Activated CD4-positive, alpha-beta T cell treated with anti-CD3 and anti-CD28 coated beads for 24 hours (primary cell): Measurements from ENCODE around the gene RHOBTB3.
A peak's percentile ranks its signal among the peaks of the same experiment; 100 is the strongest.
"Not testable (repeated sequence)": the region's sequence is repeated elsewhere in the genome, so short reads cannot be mapped to it uniquely, and the experiment has no call there.

Source experiments
- DNase-seq, 2 donors: peaks; one replicate each; pipeline ENCODE4 v3.0.0-alpha.2; 2020; ENCODE audit warnings: low read depth in 2 of 2

RHOBTB3 gene

GRCh38 chr5:95730730-95731570, at the start of gene RHOBTB3:
TSS of gene RHOBTB3 (plus strand) at chr5:95731336. CDS start at chr5:95731683, 347 bp downstream.
- peak; percentile 10 to 23 for DNase-seq

- DNase-seq = no peak
Measured at GRCh38 chr5:95682891-95683290, 48.2 kb upstream of the RHOBTB3 start, which contains the start of gene SPATA9. TSS of gene SPATA9 (minus strand) at chr5:95682991. CDS start at chr5:95682854, 137 bp downstream.

DNA sequence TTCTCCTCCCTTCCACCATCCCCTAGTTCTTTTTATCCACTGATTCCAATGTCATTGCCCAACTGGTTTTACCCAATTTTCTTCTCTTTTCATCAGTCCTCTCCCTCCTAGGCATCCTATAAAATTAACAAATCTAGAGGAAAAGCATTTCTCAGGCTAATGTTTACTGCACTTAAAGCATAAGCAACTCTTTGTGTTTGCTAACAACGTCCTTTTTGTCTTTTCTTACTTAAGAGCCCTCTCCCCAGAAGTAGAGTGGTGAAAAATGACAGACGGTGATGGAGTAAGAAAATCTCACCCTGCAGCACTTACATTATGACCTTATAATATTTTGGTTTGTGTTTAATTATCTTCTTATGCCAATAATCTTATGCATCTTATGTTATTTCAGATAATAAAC, 46.8 kb upstream of the RHOBTB3 start:
- no peak for DNase-seq

DNA sequence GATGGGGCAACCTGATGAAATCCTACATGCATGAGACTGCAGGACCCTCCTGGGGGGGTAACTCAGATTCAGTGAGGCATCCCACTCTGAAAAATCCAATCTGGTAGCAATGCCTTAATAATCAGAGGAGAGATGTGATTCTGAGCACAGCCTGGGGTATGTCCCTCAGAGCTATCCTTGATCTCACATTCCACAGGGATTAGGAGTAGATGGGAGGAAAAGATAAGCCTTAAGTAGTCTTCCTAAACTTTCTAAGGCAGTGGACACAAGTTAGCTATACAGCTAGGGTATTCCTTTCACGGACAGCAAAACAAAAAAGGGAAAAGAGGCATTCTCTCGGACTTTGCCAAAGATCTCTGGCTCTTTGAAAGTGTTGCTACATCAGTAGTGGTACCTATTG, 44.5 kb upstream of the RHOBTB3 start:
- no peak for DNase-seq

- DNase-seq = no peak
Measured at GRCh38 chr5:95689680-95690079, 41.5 kb upstream of the RHOBTB3 start.

- no peak for DNase-seq
Measured at GRCh38 chr5:95690333-95690732, 40.8 kb upstream of the RHOBTB3 start.

DNA sequence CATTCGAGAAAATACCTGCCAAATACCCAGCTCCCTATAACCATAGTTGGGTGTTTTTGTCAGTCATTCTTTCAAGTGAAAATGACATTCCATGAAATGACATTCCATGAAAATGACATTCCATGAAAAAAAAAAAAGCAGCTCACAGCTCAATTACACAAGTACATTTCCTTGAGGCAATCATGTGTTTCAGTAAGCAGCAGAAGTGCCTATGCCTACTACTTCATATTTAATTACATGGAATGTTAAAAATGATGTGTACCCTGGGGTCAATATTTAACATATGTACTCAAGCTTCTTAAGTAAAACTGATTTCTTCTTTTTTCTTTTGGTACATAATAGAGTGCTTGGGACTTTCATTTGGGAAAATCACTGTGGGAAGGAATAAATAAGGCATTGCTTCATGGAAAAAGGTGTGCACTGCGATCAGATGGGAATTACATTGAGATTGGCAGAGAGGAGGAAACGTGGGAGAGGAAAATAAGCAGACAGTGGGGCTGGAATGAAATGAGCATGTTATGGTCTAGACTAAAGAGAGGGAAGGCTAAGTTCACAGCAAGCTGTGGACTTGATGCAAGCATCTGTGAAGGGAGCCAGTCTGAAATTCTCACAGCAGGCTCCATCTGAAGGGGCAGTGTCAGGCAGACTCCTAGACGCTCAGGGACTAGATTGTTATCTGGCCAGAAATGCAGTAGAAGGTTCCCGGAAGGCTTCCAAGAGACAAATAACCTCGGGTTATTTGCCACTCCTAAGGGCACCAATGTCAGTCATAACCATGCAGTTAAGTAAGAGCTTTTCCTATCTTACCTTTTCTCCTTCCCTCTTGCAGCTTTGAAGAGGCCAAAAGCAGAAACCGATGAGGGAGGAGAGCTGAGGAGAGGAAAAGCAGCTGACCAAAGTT, 33.1 kb upstream of the RHOBTB3 start:
- no peak for DNase-seq

- no peak for DNase-seq
Measured at GRCh38 chr5:95699337-95699736, 31.8 kb upstream of the RHOBTB3 start.

DNA sequence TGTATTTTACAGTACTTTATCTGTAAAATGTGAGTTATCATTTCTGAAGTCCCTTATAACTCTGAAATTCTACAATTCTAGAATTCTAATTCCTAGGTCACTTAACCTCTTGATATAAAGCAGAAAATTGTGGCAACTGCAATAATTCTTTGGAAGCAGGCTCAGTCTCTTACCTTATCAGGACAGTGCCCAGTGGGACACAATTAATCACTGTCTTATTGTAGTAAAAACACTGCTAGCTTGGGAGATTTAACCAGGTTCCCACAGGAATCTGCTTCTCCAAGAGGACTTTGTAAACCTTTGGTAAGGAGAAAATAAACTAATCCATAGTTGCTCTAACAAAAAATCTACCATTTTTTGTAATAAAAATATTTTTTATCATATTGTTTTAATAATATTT, 30.1 kb upstream of the RHOBTB3 start:
- DNase-seq = no peak

- DNase-seq = no peak
Measured at GRCh38 chr5:95704150-95704549, 27.0 kb upstream of the RHOBTB3 start.

- DNase-seq = not testable (repeated sequence)
Measured at GRCh38 chr5:95706196-95706595, 24.9 kb upstream of the RHOBTB3 start.

DNA sequence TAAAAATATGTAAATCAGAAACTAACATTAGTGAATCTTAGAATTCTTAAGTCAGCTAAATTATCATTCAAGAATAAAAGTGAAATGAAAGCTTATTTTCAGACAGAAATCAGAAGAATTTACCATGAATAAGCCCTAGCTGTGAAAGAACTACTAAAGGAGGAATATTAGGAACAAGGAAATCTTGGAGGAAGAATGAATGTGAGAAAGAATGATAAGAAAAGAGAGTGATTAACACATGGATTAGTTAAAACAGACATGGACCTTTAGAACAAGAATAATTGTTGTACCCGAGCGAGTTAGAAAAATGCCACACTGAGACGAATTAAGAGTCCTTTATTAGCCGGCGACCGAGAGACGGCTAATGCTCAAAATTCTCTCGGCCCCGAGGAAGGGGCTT, 24.1 kb upstream of the RHOBTB3 start:
- DNase-seq = no peak

- DNase-seq = not testable (repeated sequence)
Measured at GRCh38 chr5:95707534-95708188, 23.5 kb upstream of the RHOBTB3 start.

- no peak for DNase-seq
Measured at GRCh38 chr5:95708876-95709275, 22.3 kb upstream of the RHOBTB3 start.

GRCh38 chr5:95709967-95710650, 21.0 kb upstream of the RHOBTB3 start:
- no peak for DNase-seq

GRCh38 chr5:95710651-95711500, 20.3 kb upstream of the RHOBTB3 start:
- not testable (repeated sequence) for DNase-seq

DNA sequence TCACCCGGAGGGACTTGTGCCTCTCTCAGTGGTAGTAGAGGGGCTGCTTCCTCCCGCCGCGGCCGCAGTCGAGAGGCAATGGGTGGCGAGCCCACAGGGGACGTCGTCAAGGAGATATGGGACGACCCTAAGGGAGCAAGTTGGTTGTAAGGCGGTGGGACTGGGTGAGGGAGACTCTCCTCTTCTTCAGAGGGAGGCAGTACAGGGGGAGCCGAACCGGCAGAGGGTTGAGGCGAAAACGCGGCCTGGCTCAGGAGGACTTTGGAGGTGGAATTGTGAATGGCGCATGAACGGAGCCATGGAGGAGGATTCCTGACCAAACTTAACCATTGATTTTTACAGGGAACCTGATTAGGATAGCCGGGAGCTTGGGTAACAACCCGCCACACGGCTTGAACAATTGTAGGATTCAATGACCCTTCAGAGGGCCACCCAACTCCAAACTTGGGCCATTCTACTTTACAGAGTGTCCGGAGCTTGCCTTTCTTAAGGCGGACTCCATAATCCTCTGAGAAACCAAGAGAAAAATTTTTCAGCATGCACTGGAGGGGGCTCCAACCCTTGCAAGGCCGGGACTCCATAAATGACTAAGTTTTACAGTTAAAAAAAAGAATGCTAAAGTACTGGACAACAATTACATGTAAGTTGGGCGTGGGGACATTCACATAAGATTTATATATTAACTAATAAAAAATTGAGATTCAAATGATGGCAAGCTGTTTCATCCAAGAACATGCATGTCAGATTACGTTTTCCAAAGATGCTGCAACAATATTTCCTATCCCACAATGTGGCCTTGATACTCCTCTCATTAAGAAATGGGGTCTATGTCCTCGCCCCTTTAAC, 19.4 kb upstream of the RHOBTB3 start:
- no peak for DNase-seq

- DNase-seq = peak; percentile 34 to 39
Measured at GRCh38 chr5:95712347-95712958, 18.7 kb upstream of the RHOBTB3 start.

GRCh38 chr5:95713246-95713645, 17.9 kb upstream of the RHOBTB3 start:
- not testable (repeated sequence) for DNase-seq
